Measurements from ENCODE around the gene CCDC141.
"Not testable (repeated sequence)": the region's sequence is repeated elsewhere in the genome, so short reads cannot be mapped to it uniquely, and the experiment has no call there.

Gene CCDC141, protein sequence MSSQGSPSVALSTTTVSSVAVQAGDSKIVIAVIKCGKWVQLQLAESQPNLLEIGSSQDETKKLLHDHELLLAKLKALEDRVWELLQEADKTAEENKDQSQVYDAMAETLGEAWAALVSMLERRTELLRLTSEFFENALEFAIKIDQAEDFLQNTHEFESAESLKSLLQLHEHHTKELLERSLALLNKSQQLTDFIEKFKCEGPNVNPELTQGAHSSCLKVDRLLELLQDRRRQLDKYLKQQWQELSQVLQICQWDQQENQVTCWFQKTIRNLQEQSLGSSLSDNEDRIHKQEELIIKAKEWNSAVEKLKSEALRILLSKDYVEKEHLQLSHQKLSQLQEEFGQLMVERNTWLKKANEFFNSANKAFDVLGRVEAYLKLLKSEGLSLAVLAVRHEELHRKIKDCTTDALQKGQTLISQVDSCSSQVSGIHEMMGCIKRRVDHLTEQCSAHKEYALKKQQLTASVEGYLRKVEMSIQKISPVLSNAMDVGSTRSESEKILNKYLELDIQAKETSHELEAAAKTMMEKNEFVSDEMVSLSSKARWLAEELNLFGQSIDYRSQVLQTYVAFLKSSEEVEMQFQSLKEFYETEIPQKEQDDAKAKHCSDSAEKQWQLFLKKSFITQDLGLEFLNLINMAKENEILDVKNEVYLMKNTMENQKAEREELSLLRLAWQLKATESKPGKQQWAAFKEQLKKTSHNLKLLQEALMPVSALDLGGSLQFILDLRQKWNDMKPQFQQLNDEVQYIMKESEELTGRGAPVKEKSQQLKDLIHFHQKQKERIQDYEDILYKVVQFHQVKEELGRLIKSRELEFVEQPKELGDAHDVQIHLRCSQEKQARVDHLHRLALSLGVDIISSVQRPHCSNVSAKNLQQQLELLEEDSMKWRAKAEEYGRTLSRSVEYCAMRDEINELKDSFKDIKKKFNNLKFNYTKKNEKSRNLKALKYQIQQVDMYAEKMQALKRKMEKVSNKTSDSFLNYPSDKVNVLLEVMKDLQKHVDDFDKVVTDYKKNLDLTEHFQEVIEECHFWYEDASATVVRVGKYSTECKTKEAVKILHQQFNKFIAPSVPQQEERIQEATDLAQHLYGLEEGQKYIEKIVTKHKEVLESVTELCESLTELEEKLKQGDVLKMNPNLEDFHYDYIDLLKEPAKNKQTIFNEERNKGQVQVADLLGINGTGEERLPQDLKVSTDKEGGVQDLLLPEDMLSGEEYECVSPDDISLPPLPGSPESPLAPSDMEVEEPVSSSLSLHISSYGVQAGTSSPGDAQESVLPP (N-terminal part only)

DNA sequence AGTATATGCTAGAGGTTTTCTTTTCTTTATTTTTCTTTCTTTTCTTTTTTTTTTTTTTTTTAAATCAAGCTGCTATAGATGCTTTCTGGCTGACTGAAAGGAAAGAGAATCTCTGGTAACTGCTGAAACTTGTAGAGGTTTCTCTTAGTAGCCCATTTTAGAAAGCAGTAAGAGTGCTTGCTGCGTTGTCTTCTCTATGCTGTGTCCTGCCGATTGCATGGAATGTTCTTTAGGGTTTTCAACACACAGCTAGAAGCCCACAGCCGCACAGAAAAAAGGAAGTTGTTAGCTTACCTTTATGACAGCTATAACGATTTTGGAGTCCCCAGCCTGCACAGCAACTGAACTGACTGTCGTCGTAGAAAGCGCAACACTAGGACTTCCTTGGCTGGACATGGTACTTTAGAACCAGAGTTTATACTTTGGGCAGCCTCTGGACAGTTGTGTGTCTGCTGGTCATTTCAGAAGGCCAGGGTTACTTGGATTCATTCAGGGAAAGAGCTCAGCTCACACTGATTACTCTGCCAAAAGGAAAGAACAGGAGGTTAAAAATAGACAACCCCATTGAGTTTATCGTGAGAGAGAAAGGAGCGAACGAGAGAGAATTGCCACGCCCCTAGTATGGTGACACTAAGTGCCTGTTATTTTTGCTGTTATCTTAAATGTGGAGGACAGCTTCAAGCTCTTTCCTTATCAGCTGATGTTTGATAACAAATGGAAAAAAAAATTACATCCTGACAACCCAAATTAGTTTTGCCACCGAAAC lies at the start of gene CCDC141:
TSS of gene CCDC141 (minus strand) at position 592 of the 766 bp plus-strand sequence. CDS start at position 396, 196 bp downstream.
- DNase-seq = no peak

DNA sequence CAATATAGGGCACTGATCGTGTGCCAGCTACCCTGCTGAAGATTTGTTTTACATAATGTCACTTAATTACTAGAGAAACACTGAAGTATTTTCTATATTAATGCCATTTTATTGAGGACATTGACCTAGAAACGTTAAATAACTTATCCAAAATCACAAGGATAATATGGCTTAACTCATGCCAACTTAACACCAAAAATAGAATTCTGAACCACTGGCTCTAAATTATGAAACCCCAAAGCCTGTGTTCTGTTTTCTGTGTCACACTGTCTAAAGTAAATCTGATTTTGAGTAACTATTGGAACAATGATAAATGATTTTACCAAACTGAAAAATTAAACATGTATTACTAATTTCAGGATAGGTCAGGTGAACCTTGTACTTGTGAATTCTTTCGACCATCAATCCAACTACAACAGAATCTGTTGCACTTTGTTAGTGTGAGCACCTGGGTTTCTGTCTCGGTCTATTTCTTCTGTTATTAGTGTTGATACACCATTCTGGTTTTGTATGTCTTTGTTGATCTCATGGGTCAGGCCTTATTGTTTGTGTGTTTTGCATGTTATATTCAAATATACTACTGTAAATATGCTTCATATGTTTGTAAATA lies 48.2 kb upstream of the CCDC141 start:
- no peak for DNase-seq

DNA sequence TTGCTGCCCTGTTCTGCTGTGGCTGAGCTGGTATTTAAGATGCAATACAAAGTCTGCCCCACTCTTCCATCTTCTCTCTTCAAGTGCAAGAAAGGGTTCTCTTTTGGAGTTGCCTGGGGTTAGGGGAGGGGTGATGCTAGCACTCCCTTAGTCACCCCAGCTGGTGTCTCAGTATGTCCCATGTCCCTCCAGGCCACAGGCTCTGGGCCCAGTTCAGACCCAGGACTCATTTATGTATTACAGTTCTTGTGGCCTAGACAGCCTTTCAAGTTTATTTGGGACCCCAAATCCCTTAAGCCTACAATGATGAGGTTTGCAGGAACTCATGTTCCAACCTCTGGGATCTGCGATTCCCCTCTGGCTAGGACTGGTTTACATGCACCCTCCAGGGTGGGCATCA lies 47.2 kb upstream of the CCDC141 start:
- DNase-seq = no peak

DNA sequence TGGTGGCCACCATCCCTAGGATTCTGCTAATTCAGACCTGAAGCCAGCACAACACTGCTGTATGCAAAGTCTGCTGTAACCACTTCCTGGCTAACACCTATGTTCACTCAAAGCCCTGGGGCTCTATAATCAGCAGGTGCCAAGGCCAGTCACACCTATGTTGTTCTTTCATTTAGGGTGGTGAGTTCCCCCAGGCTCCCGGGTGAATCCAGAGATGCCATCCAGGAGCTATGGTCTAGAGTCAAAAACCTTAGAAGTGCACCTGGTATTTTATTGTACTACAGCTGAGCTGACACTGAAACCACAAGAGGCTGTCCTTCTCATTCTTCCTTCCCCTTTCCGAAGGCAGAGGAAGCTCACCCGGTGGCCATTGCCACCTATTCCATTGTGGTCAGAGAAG lies 46.2 kb upstream of the CCDC141 start:
- DNase-seq = no peak

DNA sequence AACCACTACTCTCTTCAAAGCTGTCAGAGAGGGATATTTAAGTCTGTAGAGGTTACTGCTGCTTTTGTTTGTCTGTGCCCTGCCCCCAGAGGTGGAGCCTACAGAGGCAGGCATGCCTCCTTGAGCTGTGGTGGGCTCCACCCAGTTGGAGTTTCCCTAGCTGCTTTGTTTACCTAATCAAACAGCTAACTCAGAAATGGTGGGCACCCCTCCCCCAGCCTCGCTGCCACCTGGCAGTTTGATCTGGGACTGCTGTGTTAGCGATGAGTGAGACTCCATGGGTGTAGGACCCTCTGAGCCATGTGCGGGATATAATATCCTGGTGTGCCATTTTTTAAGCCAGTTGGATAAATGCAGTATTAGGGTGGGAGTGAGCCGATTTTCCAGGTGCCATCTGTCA lies 43.0 kb upstream of the CCDC141 start:
- not testable (repeated sequence) for DNase-seq

DNA sequence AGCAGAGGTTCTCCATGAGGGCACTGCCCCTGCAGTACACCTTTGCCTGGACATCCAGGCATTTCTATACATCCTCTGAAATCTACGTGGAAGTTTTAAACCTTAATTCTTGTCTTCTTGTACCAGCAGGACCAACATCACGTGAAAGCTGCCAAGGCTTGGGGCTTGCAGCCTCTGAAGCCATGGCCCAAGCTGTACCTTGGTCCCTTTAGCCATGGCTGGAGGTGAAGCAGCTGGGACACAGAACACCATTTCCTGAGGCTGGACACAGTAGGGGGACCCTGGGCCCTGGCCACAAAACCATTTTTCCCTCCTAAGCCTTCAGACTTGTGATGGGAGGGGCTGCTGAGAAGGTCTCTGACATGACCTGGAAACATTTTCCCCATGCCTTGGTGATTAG lies 32.8 kb upstream of the CCDC141 start:
- DNase-seq = no peak

DNA sequence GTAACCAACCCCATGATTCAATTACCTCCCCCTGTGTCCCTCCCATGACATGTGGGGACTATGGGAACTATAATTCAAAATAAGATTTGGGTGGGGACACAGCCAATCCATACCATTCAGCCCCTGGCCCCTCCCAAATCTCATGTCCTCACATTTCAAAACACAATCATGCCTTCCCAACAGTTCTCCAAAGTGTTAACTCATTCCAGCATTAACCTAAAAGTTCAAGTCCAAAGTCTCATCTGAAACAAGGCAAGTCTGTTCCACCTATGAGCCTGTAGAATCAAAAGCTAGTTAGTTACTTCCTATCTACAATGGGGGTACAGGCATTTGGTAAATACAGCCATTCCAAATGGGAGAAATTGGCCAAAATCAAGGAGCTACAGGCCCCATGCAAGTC lies 32.0 kb upstream of the CCDC141 start:
- DNase-seq = no peak

DNA sequence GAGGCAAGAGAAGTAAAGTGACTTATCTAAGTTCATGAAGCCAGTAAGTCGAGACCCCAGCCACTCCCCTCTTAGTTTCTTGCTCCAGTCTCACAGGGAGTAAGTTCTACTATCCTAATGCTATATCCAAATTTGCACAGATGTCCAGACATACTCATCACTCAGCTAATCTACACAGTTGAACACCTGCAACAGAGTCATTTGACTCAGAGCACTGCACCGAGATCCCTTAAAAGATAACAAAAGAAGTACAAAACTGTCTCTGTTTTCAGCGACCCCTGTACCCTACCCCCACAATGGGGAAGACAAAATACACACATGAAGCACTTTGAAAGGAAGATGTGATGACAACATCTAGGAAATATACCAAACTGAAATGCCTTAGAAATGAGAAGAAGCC lies 22.6 kb upstream of the CCDC141 start:
- DNase-seq = no peak

DNA sequence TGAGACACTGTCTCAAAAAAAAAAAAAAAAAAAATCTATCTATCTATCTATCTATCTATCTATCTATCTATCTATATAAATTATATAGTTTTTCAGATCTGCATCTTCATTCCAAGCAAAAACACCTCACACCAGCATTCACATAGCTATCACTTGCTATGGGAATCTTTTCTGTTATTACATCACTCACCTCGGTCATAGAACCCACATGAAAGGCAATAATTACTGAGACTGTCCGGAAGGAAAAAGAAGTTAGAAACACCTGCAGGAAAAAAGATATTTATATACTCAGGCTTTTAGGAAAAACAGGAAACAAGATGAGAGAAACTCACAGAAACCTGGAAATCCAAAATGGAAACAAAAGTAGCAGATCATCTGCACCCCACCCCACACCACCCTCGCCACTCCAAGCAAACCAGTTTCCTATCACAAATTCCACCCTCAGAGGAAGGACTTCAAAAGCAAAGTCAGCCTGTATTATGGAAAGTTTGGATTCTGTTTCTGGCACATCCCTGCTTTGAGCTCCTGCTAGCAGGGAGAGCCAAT lies 21.9 kb upstream of the CCDC141 start:
- DNase-seq = no peak

DNA sequence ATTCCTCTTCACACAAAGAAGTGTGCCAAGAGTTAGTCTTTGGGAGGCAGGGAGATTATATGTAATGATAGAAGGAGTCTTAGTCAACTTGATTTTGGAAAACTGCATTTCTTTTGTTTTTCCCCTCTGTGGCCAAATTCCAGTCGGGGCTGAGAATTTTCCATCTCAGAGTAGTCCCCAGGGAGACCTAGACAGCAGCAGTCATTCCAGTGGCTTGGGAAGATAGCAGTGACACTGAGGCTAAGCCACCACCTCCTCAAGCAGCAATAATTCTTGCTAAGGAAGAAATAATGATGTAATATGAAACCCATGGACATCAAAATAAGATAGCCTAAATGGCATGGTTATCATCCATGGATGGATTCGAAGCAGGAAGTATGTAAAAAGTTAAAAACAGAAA lies 21.0 kb upstream of the CCDC141 start:
- DNase-seq = no peak

DNA sequence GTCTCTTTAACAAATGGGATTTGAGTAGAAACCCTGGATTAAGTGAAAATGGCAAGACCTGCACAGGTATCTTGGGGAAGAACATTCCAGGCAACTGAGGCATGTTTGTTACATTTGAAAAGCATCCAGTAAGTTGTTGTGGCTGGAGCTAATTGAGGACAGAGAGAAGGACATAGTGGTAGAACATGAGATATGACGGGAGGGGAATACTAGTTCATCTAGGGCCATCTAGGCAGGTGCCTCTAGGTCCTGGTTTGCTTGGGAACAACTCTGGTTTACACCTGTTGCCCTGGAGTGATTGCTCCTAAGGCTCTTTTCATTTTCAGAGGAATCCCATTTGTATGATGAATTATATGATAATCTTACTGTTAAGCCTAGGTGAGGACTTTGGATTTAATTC lies 19.7 kb upstream of the CCDC141 start:
- DNase-seq = no peak

DNA sequence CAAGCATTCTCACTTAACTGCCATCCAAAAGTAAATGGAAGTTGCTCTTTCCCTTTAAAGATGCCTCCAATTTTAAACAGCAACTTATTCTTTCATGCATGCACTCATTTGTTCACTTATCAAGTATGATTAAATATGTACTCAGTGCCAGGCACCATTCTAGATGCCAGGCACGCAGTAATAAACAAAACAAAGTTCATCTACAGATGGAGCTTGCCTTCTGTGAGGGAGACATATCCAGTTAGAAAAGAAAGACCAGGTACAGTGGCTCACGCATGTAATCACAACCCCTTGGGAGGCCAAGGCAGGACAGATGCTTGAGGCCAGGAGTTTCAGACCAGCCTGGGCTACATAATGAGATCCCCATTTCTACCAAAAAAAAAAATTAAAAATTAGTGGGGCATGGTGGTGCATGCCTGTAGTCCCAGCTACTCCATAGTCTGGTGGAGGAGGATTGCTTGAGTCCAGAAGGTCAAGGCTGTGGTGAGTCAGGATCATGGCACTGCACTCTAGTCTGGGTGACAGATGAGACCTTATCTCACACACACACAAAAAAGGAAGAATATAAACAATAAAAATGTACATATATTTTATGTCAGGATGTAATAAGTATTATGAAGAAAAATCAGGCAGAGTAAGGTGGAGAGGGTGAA lies 19.2 kb upstream of the CCDC141 start:
- no peak for DNase-seq

DNA sequence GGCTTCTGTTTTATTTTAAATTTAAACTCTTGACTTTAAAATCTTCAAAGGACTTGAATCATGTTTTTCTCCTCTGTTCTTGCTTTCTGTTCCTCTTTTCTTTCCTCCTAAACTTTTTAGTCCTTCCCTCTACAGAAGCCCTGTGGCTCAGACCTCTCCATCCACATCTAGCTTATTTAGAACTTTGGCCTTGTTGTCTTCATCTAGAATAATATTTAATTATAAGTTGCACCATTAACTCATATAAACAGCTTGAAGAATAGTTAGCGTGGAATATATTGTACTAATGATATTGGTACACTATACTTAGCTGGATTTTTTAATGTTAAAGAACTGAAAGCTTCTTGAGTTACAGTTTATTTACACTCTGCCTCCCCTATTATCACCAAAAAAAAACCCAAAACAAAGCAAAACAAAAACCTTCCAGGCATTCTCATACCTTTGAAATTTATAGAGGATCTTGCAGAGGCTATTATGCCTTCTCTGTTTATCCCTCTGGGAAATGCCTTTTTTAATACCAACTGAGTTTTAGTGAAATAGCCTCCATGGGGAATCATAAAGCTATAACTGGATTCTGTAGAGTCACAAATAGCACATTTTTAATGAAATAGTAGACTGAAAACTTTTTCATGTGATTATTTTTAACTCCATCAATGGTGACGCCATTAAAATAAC lies 9.2 kb upstream of the CCDC141 start:
- no peak for DNase-seq

DNA sequence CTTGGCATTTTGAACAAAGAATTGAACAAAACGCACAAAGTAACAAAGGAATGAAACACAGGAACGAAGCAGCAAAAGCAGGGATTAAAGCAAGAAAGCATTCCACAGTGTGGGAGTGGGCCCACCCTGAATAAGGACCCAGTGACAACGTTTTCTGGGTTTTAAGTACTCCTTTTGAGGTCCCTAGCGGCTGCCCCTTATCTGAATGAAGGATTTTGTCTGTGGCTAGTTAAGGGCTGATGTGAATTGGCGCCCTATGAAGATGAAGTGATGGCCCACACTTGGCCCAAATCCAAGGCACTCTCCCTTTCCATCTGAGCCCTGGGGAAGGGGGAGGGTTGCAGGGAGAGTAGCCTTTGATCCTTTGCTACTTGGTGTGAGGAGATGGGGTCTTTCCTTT lies 7.8 kb upstream of the CCDC141 start:
- no peak for DNase-seq

DNA sequence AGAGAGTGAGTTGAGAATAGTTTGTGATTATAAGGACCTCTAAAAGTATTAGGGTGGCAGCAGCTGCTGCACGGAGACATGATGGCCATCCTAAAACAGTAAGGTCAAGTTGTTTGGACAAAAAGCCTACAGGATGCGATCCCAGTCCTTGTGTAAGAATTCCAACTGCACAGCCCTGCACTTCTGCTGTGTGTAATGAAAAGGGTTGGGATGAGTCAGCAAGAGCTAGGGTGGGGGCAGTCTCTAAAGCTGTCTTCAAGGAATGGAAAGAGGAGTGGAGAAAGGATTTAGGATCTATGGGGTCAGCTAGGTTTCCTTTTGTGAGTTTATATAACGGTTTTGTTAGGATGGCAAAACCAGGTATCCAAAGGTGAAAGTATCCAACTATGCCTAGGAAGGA lies 3.6 kb upstream of the CCDC141 start:
- DNase-seq = not testable (repeated sequence)

DNA sequence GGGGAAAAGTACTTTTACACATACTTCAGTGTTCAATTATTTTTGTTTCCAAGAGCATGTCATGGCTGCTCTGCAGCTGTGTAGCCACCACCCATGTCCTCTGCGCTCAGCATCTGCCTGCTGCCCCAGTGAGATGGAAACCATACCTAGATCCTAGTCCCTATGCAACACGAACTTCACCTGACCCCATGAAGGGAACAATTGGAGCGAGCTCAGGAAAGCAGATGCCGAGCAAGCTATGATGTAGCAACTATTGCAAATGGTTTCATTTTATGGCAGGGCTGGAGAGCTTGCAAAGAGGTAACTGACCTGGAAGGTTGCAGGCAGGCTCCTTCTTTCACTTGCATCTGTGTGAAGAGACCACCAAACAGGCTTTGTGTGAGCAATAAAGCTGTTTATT lies 1.3 kb upstream of the CCDC141 start:
- DNase-seq = no peak

DNA sequence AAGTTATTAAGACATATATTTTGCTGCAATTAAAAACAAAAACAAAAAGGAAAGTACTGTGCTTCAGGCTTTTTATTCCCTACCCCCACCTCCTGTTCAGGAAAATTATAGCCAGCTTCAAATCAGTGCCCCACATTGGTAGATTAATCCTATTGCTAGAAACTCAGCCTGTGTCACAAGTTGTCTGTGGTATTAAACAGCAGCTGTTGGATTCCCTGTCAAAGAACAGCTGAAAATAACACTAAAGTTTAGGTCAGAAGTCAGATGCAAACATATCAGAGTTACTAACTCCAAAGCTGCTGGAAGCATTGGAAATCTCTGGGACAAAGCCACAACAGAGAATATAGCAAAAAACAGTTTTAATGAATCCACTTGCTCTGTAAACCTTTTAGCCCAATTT lies 818 bp upstream of the CCDC141 start:
- DNase-seq = no peak

DNA sequence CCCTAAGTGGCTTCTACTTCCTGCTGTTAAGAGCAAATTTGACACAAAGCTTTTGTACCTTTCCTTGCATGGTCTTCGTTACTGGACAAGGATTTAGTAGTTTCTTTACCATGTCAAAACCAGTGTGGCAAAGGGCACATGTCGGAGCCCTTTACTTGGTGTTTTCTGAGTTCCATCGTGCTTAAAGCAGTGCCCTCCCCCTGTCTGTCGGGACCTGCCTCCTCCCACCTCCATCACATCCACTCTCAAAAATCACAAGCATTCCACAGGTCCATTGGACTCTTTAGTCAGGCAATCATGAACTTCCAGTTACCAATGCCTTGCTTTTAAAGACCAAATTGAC lies 763 bp downstream of the CCDC141 start:
- no peak for DNase-seq

DNA sequence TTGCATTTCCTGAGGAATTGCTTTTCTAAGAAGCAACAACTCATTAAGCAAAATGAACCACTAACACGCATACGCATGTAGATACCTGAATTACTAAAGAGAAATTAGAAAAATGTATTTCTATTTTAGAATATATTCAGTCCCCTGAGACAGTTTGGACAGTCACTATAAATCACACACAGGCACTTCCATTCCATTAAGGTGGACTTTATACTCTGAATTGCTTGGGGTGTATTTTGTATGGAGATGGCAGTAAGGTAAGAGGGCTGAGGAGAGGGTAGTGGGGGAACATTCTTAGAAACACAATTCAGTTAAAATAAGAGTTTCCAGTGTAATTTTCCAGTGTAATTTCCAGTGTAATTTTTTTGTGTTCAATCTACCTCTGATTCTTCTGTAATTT lies 1.8 kb downstream of the CCDC141 start:
- DNase-seq = no peak

DNA sequence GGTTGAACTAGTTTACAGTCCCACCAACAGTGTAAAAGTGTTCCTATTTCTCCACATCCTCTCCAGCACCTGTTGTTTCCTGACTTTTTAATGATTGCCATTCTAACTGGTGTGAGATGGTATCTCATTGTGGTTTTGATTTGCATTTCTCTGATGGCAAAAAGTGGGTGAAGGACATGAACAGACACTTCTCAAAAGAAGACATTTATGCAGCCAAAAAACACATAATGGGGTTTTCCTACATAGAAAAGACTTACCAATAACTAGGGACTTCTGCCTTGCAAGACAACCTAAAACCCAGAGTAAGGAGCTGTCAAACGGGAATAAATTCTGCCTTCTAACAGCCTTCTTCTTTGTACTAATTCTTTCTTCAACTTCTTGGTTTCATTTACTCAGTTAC lies 4.3 kb downstream of the CCDC141 start:
- not testable (repeated sequence) for DNase-seq

DNA sequence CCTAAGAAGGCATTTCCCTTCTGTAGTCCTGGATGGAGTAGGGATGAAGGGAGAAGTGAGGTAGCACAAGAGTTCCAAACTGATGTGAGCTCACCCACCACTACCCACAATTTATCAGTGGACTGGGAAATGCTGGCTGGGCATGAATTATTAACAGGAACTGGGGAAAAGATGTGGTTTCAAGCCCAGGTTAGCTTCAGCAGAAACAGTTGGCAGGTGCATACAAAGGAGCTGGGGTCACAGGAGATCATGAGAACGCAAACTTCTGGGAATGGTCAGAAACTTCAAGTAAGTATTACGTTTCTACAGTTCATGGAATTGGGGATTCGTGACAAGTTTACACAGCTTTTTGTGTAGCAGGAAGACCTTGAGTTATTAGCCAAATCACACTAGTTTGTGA lies 5.4 kb downstream of the CCDC141 start:
- no peak for DNase-seq
